Neural crest cell (in vitro differentiated cells): ENCODE measurements around the gene PPP1R9A. TPM values are rescaled to one million over a fixed set of nuclear protein-coding genes. Genes with fewer than 3 reads are reported as not detected.

Experiments
- DNase-seq: peaks from one replicate; pipeline ENCODE4 v3.0.0; 2021; ENCODE audit warnings: low read depth, mixed read lengths, low spot score
- H3K27ac Mint-ChIP-seq: one replicate; pipeline ENCODE4 v1.8.0; 2021; ENCODE audit warnings: mild to moderate bottlenecking, mixed read lengths; ENCODE audit not compliant: unreplicated experiment
- H3K27me3 Mint-ChIP-seq: 2 replicates; pipeline ENCODE4 v1.8.0; 2021; ENCODE audit warnings: low read depth, mild to moderate bottlenecking, mixed read lengths
- H3K36me3 Mint-ChIP-seq: 2 replicates; pipeline ENCODE4 v1.8.0; 2021; ENCODE audit warnings: low read depth, mild to moderate bottlenecking, mixed read lengths
- H3K4me1 Mint-ChIP-seq: 2 replicates; pipeline ENCODE4 v1.8.0; 2021; ENCODE audit warnings: mixed read lengths
- H3K4me3 Mint-ChIP-seq: one replicate; pipeline ENCODE4 v1.8.0; 2021; ENCODE audit warnings: mild to moderate bottlenecking, mixed read lengths
- H3K9me3 Mint-ChIP-seq: 2 replicates; pipeline ENCODE4 v1.8.0; 2021; ENCODE audit warnings: mixed read lengths
- CTCF ChIP-seq: fragments of 200-600 bp; sonication (generic); conservative IDR thresholded peaks from 2 replicates; pipeline ENCODE4 v1.5.0; 2021; ENCODE audit warnings: antibody characterized with exemption, mild to moderate bottlenecking
- total RNA-seq: library from RNA; stranded (reverse); gene quantifications from 2 replicates; pipeline ENCODE4 v1.2.1, GENCODE V29; 2021

Gene PPP1R9A
- total RNA-seq, 1 donor from 2014 or later = 21.2 TPM

- no peaks in the 10 kb centered on the region for H3K36me3 Mint-ChIP-seq
- DNase-seq = no peak
- H3K4me3 Mint-ChIP-seq = no peak overlapping the region
- no peaks in the 10 kb centered on the region for H3K27me3 Mint-ChIP-seq
- no peak for TF ChIP-seq CTCF
- H3K9me3 Mint-ChIP-seq = no peaks in the 10 kb centered on the region
- no peak overlapping the region for H3K27ac Mint-ChIP-seq
- no peaks in the 10 kb centered on the region for H3K4me1 Mint-ChIP-seq
Observed at GRCh38 chr7:94890216-94890615, 17.2 kb upstream of the PPP1R9A start.

GRCh38 chr7:94893661-94894060, 13.7 kb upstream of the PPP1R9A start:
- Mint-ChIP-seq H3K36me3 (no peaks in the 10 kb centered on the region), H3K4me1 (no peaks in the 10 kb centered on the region), H3K9me3 (no peaks in the 10 kb centered on the region), H3K27ac (no peak overlapping the region), H3K27me3 (no peaks in the 10 kb centered on the region), H3K4me3 (no peak overlapping the region)
- TF ChIP-seq CTCF = no peak
- DNase-seq = no peak

GRCh38 chr7:94897541-94897940, 9.9 kb upstream of the PPP1R9A start:
- Mint-ChIP-seq H3K36me3 (no peaks in the 10 kb centered on the region), H3K27ac (no peak overlapping the region), H3K4me1 (no peaks in the 10 kb centered on the region), H3K27me3 (no peaks in the 10 kb centered on the region), H3K4me3 (no peak overlapping the region), H3K9me3 (no peaks in the 10 kb centered on the region)
- no peak for TF ChIP-seq CTCF
- no peak for DNase-seq

- H3K4me3 Mint-ChIP-seq = no peak overlapping the region
- no peak for TF ChIP-seq CTCF
- H3K36me3 Mint-ChIP-seq = no peaks in the 10 kb centered on the region
- no peaks in the 10 kb centered on the region for H3K4me1 Mint-ChIP-seq
- no peak for DNase-seq
- H3K9me3 Mint-ChIP-seq = no peaks in the 10 kb centered on the region
- no peak overlapping the region for H3K27ac Mint-ChIP-seq
- no peaks in the 10 kb centered on the region for H3K27me3 Mint-ChIP-seq
Observed at GRCh38 chr7:94898340-94898739, 9.1 kb upstream of the PPP1R9A start.

GRCh38 chr7:94901981-94902380, 5.4 kb upstream of the PPP1R9A start:
- Mint-ChIP-seq H3K27me3 (no peaks in the 10 kb centered on the region), H3K4me1 (peaks cover 2% of the 10 kb centered on the region), H3K27ac (no peak overlapping the region), H3K36me3 (no peaks in the 10 kb centered on the region), H3K9me3 (no peaks in the 10 kb centered on the region), H3K4me3 (no peak overlapping the region)
- TF ChIP-seq CTCF = no peak
- DNase-seq = no peak

- Mint-ChIP-seq H3K27ac (no peak overlapping the region), H3K9me3 (no peaks in the 10 kb centered on the region), H3K27me3 (no peaks in the 10 kb centered on the region), H3K4me1 (peaks cover 8% of the 10 kb centered on the region), H3K4me3 (no peak overlapping the region), H3K36me3 (no peaks in the 10 kb centered on the region)
- DNase-seq = no peak
- no peak for TF ChIP-seq CTCF
Observed at GRCh38 chr7:94903971-94904370, 3.4 kb upstream of the PPP1R9A start.
